Globus pallidus (tissue), 1 donor: Measurements from ENCODE around the gene LNX2.

Experiments
- DNase-seq: peaks from one replicate; pipeline ENCODE4 v3.0.0-alpha.2; 2015; ENCODE audit warnings: low spot score

Gene LNX2

GRCh38 chr13:27620377-27621115 is at the start of gene LNX2:
TSS of gene LNX2 (minus strand) at chr13:27620529. CDS start at chr13:27581703, 38,826 bp downstream.
- peak; percentile 97 for DNase-seq

- no peak for DNase-seq
Measured at GRCh38 chr13:27667946-27668345, 47.6 kb upstream of the LNX2 start.

- DNase-seq = no peak
Measured at GRCh38 chr13:27666951-27667350, 46.6 kb upstream of the LNX2 start.

DNA sequence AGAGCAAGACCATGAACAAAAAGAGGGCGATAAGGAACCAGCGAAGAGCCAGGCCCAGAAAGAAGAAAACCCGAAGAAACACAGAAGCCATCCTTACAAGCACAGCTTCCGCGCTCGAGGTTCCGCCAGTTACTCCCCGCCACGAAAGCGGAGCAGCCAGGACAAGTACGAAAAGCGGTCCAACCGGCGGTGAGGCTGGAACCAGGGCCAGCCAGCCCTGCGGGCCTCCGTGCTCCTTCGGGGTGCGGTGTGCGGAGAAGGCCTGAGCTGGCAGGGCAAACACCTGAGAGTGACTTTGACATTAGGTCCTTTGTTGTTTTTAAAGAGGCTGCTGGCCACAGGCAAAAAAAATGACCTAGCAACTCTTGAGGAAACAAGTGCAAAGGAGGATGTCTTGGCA is 45.4 kb upstream of the LNX2 start:
- DNase-seq = no peak

- DNase-seq = no peak
Measured at GRCh38 chr13:27665333-27665732, 45.0 kb upstream of the LNX2 start.

GRCh38 chr13:27663947-27664346 is 43.6 kb upstream of the LNX2 start:
- DNase-seq = no peak

- no peak for DNase-seq
Measured at GRCh38 chr13:27662738-27663470, 42.6 kb upstream of the LNX2 start.

DNA sequence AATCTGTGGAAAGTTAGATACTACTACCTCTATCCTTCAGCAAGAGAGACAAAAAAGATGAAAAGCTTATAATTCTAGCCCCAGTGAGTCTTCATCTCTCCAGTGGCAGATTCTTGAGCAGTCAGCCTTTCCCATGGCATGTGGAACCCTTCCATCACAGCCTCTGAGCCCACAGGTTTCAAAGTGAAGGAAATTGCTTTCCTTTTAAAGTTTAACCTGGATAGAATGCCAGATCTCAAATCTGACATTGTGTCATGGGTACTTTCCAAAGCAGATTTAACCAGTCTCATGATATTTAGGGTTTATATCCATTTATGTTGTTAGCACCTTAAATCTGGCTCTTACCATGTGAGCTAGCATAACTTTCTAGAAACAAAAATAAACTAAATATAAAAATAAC is 40.7 kb upstream of the LNX2 start:
- DNase-seq = no peak

DNA sequence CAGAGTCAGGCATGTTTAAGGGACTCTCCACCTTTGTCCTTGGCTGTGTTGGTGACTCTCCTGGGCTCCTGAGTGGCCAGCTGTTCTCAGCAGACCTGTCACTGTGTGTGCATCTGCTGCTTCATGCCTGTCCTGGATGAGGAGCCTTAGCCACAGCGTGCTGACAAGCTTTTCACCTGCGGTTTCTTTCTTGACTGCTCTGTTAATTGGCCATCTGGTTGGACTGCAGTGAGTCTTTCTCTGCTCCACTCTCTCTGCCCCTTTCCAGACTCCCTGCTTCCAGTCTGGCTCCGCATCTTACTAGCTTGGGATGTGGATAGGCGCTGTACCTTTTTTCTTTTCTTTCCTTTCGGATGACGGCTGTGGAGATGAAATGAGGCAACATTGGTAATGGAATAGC is 40.2 kb upstream of the LNX2 start:
- DNase-seq = no peak

DNA sequence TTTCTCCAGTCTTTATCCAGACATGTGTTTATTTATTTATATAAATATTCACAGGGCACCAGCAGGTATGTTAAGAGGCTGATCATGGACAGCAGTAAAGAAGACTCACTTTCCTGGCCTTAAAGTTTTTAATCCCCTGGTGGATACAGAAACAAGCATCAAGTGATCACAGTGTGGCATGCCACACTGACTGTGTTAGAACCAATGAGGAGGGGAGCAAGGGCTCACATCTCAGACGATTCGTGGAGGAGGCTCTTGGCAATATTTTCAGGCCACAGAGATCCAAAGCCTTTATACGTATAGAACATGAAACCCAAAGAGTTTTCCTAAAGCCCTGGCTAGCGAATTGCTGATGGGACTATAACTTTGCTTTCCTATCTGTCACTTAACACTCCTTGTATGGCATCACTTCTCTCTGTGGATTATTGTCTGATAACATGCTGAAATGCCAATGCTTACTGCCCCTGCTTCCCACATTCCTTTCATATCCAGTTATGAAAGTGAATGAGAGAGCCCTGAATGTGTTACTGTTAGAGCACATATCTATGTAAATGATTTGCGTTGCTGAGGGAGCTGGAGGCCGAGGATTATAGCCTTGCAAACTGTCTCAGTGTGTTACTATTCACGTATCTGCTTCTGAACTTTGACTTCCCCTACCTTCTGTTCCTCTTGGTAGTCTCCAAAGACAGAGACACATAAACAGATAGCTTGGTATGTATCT is 39.0 kb upstream of the LNX2 start:
- DNase-seq = no peak

- DNase-seq = no peak
Measured at GRCh38 chr13:27658546-27658945, 38.2 kb upstream of the LNX2 start.

DNA sequence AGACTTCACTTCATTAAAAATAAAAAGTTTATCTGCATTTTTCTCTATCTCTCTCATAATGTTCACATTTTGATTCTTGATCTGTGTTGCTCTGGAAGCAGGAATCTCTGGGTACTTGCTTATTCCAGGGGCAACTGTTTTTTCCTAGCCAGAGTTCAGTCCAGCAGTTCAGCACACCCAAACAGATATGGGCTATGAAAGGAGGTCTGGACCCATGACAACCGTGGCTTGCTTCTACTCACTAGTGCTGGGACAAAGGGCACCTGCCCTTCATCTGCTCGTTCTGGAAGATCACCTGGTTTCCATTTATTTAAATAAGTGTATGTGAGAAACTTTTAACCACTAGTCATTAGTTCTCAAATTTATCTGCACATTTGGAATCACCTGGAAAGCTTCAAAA is 37.4 kb upstream of the LNX2 start:
- no peak for DNase-seq

GRCh38 chr13:27654816-27655215 is 34.5 kb upstream of the LNX2 start:
- no peak for DNase-seq

- DNase-seq = no peak
Measured at GRCh38 chr13:27654059-27654458, 33.7 kb upstream of the LNX2 start.

GRCh38 chr13:27650312-27650711 is 30.0 kb upstream of the LNX2 start:
- no peak for DNase-seq

DNA sequence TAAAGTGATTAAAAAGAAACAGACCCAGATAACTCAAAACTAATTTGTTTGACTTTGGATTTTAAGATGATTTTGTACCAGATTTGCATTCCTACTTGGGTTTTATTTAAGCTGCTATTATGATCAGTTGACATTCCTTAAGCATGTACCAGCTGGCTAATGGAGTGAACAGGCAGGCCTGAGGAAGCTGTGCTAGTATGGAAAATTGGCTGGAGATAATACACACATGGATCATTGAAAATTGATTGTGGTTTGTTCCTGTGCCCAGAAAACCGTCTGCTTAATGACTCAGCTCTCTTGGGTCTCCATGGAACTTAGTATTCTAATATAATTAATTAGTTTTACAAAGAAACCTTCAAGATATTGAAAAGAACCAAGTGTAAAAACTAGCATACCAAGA is 24.0 kb upstream of the LNX2 start:
- no peak for DNase-seq

DNA sequence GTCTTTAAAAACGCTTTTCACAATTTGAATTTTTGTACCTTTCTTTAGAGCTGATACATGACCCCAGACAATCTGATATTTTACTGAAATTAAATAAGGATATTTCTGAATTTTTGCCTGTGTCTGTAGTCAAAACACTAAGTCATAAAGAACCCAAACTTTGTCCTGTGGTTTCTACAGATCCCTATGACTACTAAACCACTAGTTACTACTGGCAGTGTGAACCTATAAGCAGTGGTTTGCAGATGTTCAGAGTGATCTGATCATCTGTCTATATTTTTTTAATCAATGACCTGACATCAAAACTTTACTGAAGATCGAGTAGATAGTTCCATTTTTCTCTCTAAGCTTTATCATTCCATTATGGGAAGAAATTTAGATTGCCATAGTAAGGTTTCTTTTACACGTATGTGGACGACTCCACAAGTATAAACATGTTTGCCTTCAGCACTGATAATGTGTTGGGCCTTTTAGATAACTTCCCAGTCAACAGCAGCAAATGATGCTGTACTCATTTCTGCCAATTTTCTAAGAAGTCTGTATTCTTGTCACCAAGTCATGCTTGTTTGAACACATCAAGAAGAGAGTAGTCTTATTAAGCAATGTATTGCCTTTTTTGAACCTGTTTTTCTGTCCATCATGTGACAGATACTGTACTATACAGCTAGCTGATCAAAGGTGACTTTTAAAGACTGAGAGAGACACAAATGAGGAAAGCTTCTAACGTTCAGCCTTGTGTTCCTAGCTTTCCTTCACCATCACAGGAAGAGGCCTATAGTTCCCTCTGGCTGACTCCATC is 23.2 kb upstream of the LNX2 start:
- no peak for DNase-seq

GRCh38 chr13:27641711-27642502 is 21.6 kb upstream of the LNX2 start:
- DNase-seq = no peak

DNA sequence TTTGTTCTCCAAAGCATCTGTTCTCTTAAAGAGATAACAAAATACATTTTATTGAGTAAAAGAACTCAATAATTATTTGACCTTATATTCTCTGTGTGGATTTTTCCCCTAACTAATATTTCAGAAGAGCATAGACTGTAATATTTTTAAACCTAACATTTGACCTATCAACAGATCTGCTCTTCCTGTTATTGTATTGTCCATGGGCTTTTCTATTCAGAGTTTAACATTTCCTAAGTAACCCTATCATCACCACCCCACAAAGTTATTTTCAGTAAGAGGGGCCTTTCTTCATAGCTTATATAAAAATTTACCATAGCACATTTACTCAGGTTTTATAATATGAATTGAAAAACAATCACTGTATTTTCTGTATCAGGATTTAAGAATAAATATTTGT is 18.9 kb upstream of the LNX2 start:
- no peak for DNase-seq

DNA sequence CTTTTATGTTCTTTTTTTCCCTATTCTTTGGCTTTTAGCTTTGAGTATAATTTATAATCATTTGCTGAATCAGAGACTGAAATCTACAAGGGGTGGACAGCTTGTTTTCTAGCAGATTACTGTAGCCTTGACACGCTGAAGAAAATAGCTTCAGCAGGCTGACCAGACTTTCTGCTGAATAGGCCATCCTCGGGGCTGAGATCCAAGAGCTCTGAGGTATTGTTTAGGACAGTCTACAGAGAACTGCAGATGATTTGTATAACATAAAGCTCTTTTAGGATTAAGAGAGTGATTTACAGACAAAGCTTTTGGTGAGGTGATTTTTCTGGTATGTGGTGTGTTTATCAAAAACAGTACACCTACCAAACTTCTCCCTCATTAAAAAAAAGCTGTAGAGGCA is 18.2 kb upstream of the LNX2 start:
- peak; percentile 29 for DNase-seq

DNA sequence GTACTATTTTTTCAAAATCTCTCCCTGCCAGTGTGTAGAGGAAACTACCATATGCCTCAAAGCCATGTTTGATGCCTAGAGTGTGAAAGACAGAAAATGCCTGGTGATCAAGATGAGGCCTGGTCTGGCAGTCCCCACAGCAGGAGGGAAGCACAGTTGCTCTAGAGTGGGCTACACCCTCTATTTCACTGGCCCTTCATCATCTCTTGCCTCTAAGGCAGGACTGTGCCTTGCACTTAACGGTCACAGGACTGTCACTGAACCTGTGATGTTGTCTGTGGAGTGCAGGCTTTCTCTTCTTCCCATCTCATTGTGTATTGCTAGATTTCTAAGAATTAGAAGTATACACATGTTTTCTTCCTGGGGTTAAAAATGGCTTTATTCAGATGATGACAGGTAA is 17.7 kb upstream of the LNX2 start:
- no peak for DNase-seq

GRCh38 chr13:27637289-27637626 is 16.9 kb upstream of the LNX2 start:
- DNase-seq = no peak
